GM21381 (cell line): ENCODE measurements around the gene PHC3.
"Not testable (repeated sequence)": the region's sequence is repeated elsewhere in the genome, so short reads cannot be mapped to it uniquely, and the experiment has no call there.

Experiments used
- ATAC-seq: cut with Tn5 transposase; IDR thresholded peaks from one replicate; pipeline ENCODE4 v1.9.1; 2021; ENCODE audit warnings: mild to moderate bottlenecking, moderate library complexity; ENCODE audit not compliant: unreplicated experiment

The PHC3 gene, protein sequence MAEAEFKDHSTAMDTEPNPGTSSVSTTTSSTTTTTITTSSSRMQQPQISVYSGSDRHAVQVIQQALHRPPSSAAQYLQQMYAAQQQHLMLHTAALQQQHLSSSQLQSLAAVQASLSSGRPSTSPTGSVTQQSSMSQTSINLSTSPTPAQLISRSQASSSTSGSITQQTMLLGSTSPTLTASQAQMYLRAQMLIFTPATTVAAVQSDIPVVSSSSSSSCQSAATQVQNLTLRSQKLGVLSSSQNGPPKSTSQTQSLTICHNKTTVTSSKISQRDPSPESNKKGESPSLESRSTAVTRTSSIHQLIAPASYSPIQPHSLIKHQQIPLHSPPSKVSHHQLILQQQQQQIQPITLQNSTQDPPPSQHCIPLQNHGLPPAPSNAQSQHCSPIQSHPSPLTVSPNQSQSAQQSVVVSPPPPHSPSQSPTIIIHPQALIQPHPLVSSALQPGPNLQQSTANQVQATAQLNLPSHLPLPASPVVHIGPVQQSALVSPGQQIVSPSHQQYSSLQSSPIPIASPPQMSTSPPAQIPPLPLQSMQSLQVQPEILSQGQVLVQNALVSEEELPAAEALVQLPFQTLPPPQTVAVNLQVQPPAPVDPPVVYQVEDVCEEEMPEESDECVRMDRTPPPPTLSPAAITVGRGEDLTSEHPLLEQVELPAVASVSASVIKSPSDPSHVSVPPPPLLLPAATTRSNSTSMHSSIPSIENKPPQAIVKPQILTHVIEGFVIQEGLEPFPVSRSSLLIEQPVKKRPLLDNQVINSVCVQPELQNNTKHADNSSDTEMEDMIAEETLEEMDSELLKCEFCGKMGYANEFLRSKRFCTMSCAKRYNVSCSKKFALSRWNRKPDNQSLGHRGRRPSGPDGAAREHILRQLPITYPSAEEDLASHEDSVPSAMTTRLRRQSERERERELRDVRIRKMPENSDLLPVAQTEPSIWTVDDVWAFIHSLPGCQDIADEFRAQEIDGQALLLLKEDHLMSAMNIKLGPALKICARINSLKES

GRCh38 chr3:170180908-170181885 is at the start of gene PHC3:
PHC3 (minus strand) TSS chr3:170181733; CDS start chr3:170181715, 18 bp downstream.
- peak; percentile 79 for ATAC-seq

DNA sequence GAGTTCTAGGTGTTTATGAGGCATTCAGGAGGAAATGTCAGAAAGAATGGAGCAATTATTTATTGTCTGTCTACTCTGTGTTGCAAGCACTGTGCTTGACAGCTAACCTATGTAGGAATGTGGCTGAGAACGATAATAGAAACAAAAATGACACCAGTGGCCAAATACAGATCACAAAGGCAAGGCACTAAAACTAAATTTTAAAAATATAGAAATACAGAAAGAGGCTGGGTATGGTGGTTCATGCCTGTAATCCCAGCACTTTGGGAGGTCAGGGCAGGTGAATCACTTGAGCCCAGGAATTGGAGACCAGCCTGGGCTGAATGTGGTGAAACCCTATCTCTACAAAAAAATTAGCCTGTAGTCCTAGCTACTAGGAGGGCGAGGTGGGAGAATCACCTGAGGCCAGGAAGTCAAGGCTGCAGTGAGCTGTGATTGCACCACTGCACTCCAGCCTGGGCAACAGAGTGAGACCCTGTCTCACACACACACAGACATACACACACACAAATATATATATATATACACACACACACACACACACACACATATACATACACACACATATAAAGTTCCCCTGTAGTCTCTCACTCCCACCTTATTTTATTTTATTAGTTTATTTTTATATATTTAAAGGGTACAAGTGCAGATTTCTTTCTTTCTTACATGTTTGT is 46.7 kb upstream of the PHC3 start:
- no peak for ATAC-seq

- ATAC-seq, result no peak
These were observed 45.0 kb upstream of the PHC3 start for GRCh38 chr3:170226426-170226960.

DNA sequence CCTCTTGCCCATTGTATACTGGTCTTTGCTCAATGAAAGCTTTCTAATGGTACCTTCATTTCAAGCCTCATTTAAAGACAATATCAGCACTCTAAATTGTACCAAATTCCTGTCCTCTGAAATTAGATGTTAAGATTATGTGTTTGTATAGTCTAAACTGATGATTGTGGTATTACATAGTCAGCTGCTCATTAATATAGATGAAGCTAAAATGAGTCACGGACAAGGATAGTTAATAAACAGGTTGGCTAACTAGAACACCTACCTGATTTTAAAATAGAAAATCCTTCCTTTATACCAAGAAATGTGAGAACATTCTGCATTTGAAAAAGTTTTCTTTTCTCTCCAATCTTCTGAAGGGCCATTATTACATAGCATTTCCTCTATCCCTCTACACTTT is 43.6 kb upstream of the PHC3 start:
- ATAC-seq, result no peak

DNA sequence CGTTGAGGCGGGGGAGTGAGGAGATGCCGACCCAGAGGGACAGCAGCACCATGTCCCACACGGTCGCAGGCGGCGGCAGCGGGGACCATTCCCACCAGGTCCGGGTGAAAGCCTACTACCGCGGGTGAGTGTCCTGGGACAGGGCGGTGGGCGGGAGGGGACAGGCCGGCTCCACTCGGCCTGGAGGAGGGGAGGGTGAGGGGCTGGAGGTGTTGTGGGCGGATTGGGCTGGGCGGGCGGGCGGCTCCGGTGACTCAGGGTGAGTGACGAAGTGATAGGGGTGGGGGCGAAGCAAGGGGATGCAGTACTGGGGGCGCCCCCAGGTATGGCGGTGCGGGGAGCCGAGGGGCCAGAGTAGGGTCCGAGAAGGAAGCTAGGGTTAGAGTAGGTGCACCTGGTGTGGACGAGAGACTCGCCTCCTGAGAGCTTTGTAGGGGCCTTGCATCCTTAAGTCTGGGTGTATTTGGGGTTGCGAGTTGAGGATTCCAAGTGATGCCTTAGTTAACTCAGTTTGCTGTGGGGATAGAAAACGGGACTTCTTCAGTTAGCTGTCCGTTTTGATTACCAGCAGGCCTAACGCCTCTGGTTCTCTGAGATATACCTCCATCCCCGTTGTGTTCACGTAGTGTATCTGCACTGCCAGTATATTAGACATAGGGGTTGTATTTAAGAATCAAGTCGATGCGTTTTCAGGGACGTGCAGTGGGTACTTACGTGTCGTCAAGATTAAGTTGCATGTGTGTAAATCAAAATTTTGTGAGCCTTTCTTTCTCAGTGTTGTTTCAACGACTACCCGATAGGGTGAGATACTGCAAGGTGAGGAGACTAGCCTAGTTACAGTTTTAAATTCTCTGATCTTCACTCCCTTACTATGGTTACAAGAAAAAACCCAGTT is 41.4 kb upstream of the PHC3 start:
- no peak for ATAC-seq

- peak; percentile 93 for ATAC-seq
These were observed 40.6 kb upstream of the PHC3 start, which contains the start of gene PRKCI for GRCh38 chr3:170221924-170222646. PRKCI (plus strand) TSS chr3:170222424; CDS start chr3:170222670, 246 bp downstream.

- ATAC-seq, result no peak
These were observed 39.3 kb upstream of the PHC3 start for GRCh38 chr3:170220871-170221270.

DNA sequence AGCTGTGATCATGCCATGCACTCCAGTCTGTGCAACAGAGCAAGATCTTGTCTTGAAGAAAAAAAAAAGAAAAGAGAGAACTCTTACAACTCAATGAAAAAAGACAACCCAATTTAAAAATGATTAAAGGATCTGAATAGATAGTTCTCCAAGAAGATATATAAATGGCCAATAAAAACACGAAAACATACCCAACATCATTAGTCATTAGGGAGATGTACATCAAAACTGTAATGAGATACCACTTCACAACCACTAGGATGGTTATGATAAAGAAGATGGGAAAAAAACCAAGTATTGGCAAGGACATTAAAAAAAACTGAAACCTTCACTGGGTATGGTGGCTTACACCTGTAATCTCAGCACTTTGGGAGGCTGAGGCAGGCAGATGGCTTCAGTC is 38.3 kb upstream of the PHC3 start:
- no peak for ATAC-seq

- no peak for ATAC-seq
These were observed 30.1 kb upstream of the PHC3 start for GRCh38 chr3:170211668-170212067.

GRCh38 chr3:170207717-170208116 is 26.2 kb upstream of the PHC3 start:
- no peak for ATAC-seq

DNA sequence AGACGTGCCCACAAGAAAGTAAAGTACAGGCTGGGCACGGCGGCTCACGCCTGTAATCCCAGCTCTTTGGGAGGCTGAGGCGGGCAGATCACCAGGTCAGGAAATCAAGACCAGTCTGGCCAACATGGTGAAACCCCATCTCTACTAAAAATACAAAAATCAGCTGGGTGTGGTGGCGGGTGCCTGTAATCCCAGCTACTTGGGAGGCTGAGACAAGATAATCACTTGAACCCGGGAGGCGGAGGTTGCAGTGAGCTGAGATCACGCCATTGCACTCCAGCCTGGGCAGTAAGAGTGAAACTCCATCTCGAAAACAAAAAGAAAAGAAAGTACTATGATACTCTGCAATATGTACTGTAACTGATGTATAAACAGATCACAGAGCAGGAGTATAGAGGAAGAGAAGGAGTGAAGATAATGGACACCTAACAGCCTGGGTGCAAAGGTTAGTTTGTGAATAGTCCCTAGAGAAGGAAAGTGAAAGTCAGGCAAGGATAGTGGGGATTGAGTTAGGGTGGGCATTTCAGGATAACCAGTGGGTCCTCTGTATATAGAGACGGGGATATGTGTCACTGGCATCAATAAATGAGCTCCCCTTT is 24.7 kb upstream of the PHC3 start:
- not testable (repeated sequence) for ATAC-seq

- no peak for ATAC-seq
These were observed 23.8 kb upstream of the PHC3 start for GRCh38 chr3:170205302-170205701.

DNA sequence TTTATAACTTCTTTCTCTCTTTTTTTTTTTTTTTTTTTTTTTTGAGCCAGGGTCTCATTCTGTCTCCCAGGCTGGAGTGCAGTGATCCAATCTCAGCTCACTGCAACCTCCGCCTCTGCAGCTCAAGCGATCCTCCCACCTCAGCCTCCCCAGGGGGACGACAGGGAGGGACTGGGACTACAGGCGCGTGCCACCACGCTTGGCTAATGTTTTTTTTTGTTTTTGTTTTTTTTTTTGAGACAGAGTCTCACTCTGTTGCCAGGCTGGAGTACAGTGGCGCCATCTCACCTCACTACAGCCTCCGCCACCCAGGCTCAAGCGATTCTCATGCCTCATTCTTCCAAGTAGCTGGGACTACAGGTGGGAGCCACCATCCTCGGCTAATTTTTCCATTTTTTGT is 23.0 kb upstream of the PHC3 start:
- ATAC-seq, result no peak

GRCh38 chr3:170204023-170204472 is 22.5 kb upstream of the PHC3 start:
- ATAC-seq, result no peak

- no peak for ATAC-seq
These were observed 21.9 kb upstream of the PHC3 start for GRCh38 chr3:170203457-170203856.

GRCh38 chr3:170201527-170201926 is 20.0 kb upstream of the PHC3 start:
- ATAC-seq, result no peak

DNA sequence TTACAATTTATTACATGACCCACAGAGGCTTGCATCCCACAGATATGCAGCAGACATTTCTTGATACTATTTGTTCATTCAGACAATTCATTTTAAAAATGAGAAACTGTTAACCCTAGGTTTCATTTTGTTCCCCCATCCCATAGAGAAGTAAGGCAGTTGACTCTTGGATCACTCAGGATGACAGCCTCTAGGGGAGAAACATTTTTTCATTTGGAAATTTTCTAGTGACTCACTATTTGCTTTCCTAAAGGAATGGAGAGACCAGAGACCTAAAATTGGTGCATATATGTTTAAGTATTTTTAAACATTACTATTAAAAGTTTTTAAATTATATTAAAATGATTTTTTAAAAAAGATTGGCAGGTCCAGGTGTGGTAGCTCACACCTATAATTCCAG is 19.5 kb upstream of the PHC3 start:
- ATAC-seq, result no peak
